Measurements from ENCODE around the gene ZNF266. TPM values are rescaled to one million over a fixed set of nuclear protein-coding genes. Genes with fewer than 3 reads are reported as not detected.

The ZNF266 gene
- total RNA-seq, result 11.8 TPM

- ATAC-seq, result peak; percentile 97
Observed at GRCh38 chr19:9435279-9436268, at the start of gene ZNF266. ZNF266 (minus strand) TSS chr19:9435573; CDS start chr19:9420089, 15,484 bp downstream.

GRCh38 chr19:9485140-9485539 lies 49.8 kb upstream of the ZNF266 start:
- no peak for ATAC-seq

- no peak for ATAC-seq
Observed at GRCh38 chr19:9474975-9475374, 39.6 kb upstream of the ZNF266 start.

DNA sequence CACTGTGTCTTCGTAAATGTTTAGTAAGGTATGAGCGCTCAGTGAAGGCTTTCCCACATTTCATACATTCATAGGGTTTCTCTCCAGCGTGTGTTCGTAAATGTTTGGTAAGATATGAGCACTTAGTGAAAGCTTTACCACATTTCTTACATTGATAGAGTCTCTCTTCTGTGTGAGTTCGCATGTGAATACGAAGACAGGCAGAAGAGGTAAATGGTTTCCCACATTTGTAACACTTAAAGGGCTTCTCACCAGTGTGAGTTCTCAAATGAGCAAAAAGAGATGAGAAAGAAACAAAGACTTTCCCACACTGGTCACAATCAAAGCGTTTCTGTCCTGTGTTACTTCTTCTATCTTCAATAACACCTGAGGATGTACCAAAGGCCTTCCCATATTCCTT lies 31.8 kb upstream of the ZNF266 start:
- no peak for ATAC-seq

- no peak for ATAC-seq
Observed at GRCh38 chr19:9461938-9462337, 26.6 kb upstream of the ZNF266 start.

DNA sequence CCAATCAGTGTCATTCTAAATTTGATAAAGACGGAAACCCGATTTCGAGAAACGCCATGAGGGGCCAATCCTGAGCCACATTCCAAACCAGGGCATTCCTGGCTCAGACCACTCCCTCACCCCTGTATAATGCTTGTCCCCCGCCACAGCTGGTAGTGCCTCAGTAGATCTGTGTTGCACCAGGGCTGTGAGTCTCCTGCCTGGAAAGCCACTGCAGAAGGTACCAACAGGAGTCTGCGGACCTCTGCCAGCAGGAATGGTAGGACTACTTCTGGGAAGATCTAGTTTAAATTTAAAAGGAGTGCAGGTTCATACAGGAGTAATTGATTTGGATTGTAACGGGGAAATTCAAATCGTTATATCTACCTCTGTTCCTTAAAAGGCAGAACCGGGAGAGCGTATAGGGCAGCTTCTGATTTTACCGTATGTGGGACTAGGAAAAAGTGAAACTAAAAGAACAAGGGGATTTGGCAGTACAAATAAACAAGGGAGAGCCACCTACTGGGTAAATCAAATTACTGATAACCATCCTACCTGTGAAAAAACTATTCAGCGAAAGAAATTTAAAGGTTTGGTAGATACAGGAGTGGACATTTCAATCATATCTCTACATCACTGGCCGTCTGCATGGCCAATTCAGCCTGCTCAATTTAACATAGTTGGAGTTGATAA lies 20.8 kb upstream of the ZNF266 start:
- ATAC-seq, result no peak

- ATAC-seq, result no peak
Observed at GRCh38 chr19:9453953-9454352, 18.6 kb upstream of the ZNF266 start.

DNA sequence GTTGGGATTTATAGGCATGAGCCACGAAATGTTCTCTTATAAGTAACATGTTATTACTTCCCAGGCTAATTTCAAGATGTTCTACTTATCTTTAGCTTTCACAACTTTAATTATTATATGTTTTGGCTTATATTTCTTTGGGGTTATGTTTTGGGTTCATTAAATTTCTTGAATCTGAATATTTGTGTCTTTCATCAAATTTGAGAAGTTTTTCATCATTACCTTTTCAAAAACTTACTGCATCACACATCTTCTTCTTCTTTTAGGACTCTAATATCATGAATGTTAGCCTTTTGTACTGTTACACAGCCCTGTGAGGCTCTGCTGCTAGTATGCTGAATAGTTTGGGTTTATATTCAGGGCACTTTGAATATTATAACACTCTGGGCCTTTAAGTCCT lies 9.7 kb upstream of the ZNF266 start:
- no peak for ATAC-seq

GRCh38 chr19:9436358-9436757 lies 985 bp upstream of the ZNF266 start:
- ATAC-seq, result no peak

- ATAC-seq, result no peak
Observed at GRCh38 chr19:9431475-9431874, 3.9 kb downstream of the ZNF266 start.

GRCh38 chr19:9430444-9430843 lies 4.9 kb downstream of the ZNF266 start:
- no peak for ATAC-seq

DNA sequence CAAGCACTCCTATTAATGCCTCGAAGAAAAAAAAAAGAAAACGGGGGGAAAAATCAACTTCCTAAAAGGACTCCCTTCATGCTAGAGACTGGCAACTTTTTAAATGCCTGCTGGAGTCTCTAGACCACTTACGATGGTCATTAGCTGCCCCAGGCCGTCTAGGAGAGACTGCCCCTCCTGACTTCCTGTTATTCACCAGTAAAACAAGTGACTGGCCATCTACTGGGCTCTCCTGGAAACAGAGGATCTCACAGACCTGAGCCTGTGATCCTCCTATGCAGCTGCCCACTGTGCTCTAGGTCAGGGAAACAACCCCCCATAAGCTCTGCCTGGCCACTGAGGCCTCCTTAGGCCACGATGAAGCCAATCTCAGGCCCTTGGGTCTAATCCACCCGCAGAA lies 7.4 kb downstream of the ZNF266 start:
- no peak for ATAC-seq

GRCh38 chr19:9413240-9413954 lies 22.0 kb downstream of the ZNF266 start:
- no peak for ATAC-seq

- ATAC-seq, result no peak
Observed at GRCh38 chr19:9407827-9408226, 27.5 kb downstream of the ZNF266 start.

GRCh38 chr19:9406798-9407352 lies 28.5 kb downstream of the ZNF266 start:
- ATAC-seq, result peak; percentile 74

DNA sequence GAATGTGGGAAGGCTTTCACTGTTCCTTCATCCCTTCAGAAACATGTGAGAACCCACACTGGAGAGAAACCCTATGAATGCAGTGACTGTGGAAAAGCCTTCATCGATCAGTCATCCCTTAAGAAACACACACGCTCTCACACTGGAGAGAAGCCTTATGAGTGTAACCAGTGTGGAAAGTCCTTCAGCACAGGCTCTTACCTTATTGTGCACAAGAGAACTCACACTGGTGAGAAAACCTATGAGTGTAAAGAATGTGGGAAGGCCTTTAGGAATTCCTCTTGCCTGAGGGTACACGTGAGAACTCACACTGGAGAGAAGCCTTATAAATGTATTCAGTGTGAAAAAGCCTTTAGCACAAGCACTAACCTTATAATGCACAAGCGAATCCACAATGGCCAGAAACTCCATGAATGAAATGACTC lies 54.0 kb downstream of the ZNF266 start:
- ATAC-seq, result no peak

- ATAC-seq, result no peak
Observed at GRCh38 chr19:9370738-9371619, 64.4 kb downstream of the ZNF266 start.

- ATAC-seq, result no peak
Observed at GRCh38 chr19:9362905-9363304, 72.5 kb downstream of the ZNF266 start, which contains the start of gene ZNF177. ZNF177 (plus strand) TSS chr19:9363013; CDS start chr19:9378312, 15,299 bp downstream.
